IMR-90 (cell line): ENCODE results near the gene ZMIZ1. TPM values are rescaled to one million over a fixed set of nuclear protein-coding genes. Genes with fewer than 3 reads are reported as not detected.

Experiments used
- MAFK ChIP-seq: IDR thresholded peaks from 2 replicates; pipeline ENCODE4 v1.6.1; 2012; ENCODE audit warnings: low read depth, low read length, improper control_type of control experiment
- SMC3 ChIP-seq: fragments of 150-350 bp; IDR thresholded peaks from 2 replicates; pipeline ENCODE4 v1.6.1; 2016; ENCODE audit warnings: low read depth, mild to moderate bottlenecking, antibody characterized with exemption, low read length, moderate library complexity
- polyA plus RNA-seq, 3 experiments: library from polyadenylated mRNA; depleted of rRNA; stranded (reverse); fragments of >200 nt; gene quantifications; 2 replicates each; pipeline ENCODE4 v1.2.3, GENCODE V29; 2012; ENCODE audit warnings: low replicate concordance in 1 of 3
- total RNA-seq: library from RNA; depleted of rRNA; stranded (reverse); fragments of >200 nt; gene quantifications from 2 replicates; pipeline ENCODE4 v1.2.3, GENCODE V29; 2012
- TF ChIP-seq, protein P1 (sequence below): fragments of 150-350 bp; IDR thresholded peaks from 2 replicates; pipeline ENCODE4 v1.6.1; 2017; ENCODE audit warnings: mild to moderate bottlenecking, antibody characterized with exemption, low read length, low read depth

ZMIZ1 gene
- total and polyA plus RNA-seq, 2 of the 4 experiments (the other 2 are of a cell fraction) = 6.6 to 48.7 TPM

DNA sequence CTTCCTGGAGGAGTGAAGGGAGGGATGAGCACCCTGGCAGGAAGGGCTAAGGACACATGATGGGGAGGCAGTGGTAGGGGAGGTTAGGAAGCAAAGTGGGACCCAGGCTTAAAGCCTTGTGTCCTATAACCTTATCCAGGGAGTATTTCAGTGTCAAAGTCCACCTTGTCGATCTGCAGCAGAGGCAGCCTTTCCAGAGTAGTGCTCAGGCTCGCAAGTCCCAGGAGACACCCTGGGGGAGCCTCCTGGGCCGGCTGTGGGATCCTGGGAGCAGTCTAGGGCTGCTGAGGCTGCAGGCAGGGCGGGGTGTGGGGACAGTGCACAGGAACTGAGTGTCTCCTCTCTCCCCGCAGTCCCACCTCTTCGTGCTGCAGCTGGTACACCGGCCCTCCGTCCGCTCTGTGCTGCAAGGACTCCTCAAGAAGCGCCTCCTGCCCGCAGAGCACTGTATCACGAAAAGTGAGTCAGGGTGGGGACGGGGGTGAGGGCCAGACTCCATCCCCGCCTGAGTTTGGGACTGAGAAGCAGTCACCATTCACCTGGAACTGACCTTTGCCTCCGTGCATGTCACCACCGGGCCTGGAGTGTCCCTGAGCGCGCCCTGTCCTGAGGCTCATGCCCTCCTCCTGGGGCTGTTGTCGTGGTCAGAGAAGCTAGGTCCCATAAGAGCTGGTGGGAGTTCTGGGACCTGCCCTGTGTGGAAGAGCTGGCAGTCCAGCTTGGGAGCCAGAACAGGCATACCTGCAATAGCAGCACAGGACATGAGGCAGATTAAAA is 233.2 kb downstream of the ZMIZ1 start (continued):
- TF ChIP-seq, protein P1, sequence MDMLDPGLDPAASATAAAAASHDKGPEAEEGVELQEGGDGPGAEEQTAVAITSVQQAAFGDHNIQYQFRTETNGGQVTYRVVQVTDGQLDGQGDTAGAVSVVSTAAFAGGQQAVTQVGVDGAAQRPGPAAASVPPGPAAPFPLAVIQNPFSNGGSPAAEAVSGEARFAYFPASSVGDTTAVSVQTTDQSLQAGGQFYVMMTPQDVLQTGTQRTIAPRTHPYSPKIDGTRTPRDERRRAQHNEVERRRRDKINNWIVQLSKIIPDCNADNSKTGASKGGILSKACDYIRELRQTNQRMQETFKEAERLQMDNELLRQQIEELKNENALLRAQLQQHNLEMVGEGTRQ = no peak
- no peak for TF ChIP-seq SMC3
- TF ChIP-seq MAFK = no peak
